ENCODE measurements around the gene ASB15.
"Not testable (repeated sequence)": the region's sequence is repeated elsewhere in the genome, so short reads cannot be mapped to it uniquely, and the experiment has no call there.

The ASB15 gene

GRCh38 chr7:123598657-123599056, 3.0 kb upstream of the ASB15 start:
- DNase-seq (ENCODE audit: low spot score), result no peak

- no peak for DNase-seq (ENCODE audit: low spot score)
Observed at GRCh38 chr7:123599766-123600165, 1.9 kb upstream of the ASB15 start.

GRCh38 chr7:123600876-123601275, 745 bp upstream of the ASB15 start:
- DNase-seq (ENCODE audit: low spot score), result no peak

- DNase-seq (ENCODE audit: low spot score), result no peak
Observed at GRCh38 chr7:123602648-123603047, 1.0 kb downstream of the ASB15 start.

GRCh38 chr7:123604739-123605138, 3.1 kb downstream of the ASB15 start:
- no peak for DNase-seq (ENCODE audit: low spot score)

GRCh38 chr7:123607423-123607975, 5.9 kb downstream of the ASB15 start:
- DNase-seq (ENCODE audit: low spot score), result no peak

GRCh38 chr7:123608991-123609882, 7.6 kb downstream of the ASB15 start:
- no peak for DNase-seq (ENCODE audit: low spot score)

GRCh38 chr7:123609883-123610239, 8.2 kb downstream of the ASB15 start:
- no peak for DNase-seq (ENCODE audit: low spot score)

- DNase-seq (ENCODE audit: low spot score), result no peak
Observed at GRCh38 chr7:123612024-123612423, 10.4 kb downstream of the ASB15 start.

- DNase-seq (ENCODE audit: low spot score), result no peak
Observed at GRCh38 chr7:123615344-123615743, 13.7 kb downstream of the ASB15 start.

GRCh38 chr7:123616223-123616622, 14.6 kb downstream of the ASB15 start:
- DNase-seq (ENCODE audit: low spot score), result no peak

- no peak for DNase-seq (ENCODE audit: low spot score)
Observed at GRCh38 chr7:123621707-123622106, 20.1 kb downstream of the ASB15 start.

- no peak for DNase-seq (ENCODE audit: low spot score)
Observed at GRCh38 chr7:123622660-123623386, 21.2 kb downstream of the ASB15 start.

GRCh38 chr7:123624527-123625183, 23.0 kb downstream of the ASB15 start:
- DNase-seq (ENCODE audit: low spot score), result no peak

GRCh38 chr7:123625254-123625653, 23.6 kb downstream of the ASB15 start:
- DNase-seq (ENCODE audit: low spot score), result no peak

GRCh38 chr7:123627851-123628250, 26.2 kb downstream of the ASB15 start:
- DNase-seq (ENCODE audit: low spot score), result no peak

- no peak for DNase-seq (ENCODE audit: low spot score)
Observed at GRCh38 chr7:123628829-123629228, 27.2 kb downstream of the ASB15 start.

GRCh38 chr7:123629281-123629680, 27.7 kb downstream of the ASB15 start:
- DNase-seq (ENCODE audit: low spot score), result no peak

- DNase-seq (ENCODE audit: low spot score), result no peak
Observed at GRCh38 chr7:123632808-123633207, 31.2 kb downstream of the ASB15 start.

- DNase-seq (ENCODE audit: low spot score), result no peak
Observed at GRCh38 chr7:123633553-123633952, 31.9 kb downstream of the ASB15 start.

GRCh38 chr7:123634011-123634573, 32.5 kb downstream of the ASB15 start:
- not testable (repeated sequence) for DNase-seq (ENCODE audit: low spot score)
